Measurements from ENCODE around the gene PRKCE. TPM values are rescaled to one million over a fixed set of nuclear protein-coding genes. Genes with fewer than 3 reads are reported as not detected.

The PRKCE gene
- total RNA-seq, 1 donor from 2014 or later = 85.0 TPM

DNA sequence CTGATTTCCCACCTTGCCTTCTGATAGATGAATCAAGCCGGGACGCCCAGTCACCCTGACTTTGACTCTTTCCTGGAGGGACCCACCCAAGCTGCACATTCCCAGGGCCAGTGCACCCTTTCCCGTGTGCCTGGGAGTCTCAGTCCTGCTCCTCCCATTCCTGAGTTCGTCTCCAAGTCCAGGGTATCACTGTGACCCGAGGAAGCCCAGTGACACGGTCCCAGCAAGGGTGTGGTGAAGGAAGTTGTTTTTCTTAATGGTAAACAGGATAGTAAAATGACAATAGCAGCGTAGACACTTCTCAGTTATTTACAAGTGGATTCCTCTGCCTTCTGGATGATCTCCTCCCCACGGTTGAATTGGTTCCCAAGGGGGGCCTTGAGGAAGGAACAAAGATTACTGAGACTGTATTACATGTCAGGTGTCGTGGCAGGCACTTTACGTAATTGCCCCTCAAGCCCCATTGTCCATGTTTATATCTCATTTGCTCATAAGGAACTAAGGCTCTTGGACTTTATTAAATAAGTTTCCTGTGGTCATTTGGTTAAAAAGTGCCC is 123.3 kb downstream of the PRKCE start:
- ATAC-seq (peak in 1 of 2 donors; percentile 6), DNase-seq (no peak)
- intact Hi-C loops (cut with DNase I) = loop anchor here (10.0 kb wide), 1 partner anchor 130 kb away; no protein-coding TSS in a partner anchor
- TF ChIP-seq, protein P1, sequence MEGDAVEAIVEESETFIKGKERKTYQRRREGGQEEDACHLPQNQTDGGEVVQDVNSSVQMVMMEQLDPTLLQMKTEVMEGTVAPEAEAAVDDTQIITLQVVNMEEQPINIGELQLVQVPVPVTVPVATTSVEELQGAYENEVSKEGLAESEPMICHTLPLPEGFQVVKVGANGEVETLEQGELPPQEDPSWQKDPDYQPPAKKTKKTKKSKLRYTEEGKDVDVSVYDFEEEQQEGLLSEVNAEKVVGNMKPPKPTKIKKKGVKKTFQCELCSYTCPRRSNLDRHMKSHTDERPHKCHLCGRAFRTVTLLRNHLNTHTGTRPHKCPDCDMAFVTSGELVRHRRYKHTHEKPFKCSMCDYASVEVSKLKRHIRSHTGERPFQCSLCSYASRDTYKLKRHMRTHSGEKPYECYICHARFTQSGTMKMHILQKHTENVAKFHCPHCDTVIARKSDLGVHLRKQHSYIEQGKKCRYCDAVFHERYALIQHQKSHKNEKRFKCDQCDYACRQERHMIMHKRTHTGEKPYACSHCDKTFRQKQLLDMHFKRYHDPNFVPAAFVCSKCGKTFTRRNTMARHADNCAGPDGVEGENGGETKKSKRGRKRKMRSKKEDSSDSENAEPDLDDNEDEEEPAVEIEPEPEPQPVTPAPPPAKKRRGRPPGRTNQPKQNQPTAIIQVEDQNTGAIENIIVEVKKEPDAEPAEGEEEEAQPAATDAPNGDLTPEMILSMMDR (IDR thresholded peaks at IDR 0.05) = no peak
- Histone ChIP-seq H3K4me3 (no peak overlapping the region), H3K36me3 (no peaks in the 10 kb centered on the region), H3K27ac (peak overlapping the region; percentile 64), H3K27me3 (ENCODE audit: low read depth) (no peaks in the 10 kb centered on the region), H3K4me1 (peaks cover 52% of the 10 kb centered on the region), H3K9me3 (no peaks in the 10 kb centered on the region)

- Histone ChIP-seq H3K4me1 (peaks cover 37% of the 10 kb centered on the region), H3K9me3 (no peaks in the 10 kb centered on the region), H3K27me3 (ENCODE audit: low read depth) (no peaks in the 10 kb centered on the region), H3K4me3 (no peak overlapping the region), H3K27ac (no peak overlapping the region), H3K36me3 (no peaks in the 10 kb centered on the region)
- no peak for DNase-seq
- ATAC-seq = no peak
- TF ChIP-seq, protein P1 (IDR thresholded peaks at IDR 0.05) = no peak
- intact Hi-C loops (cut with DNase I) = loop anchor here (10.0 kb wide), 1 partner anchor 132 kb away; no protein-coding TSS in a partner anchor
These were observed 124.9 kb downstream of the PRKCE start for GRCh38 chr2:45776160-45776955.

- DNase-seq (no peak), ATAC-seq (peak in 1 of 2 donors; percentile 18)
- H3K27ac ChIP-seq = no peak overlapping the region
These were observed 126.7 kb downstream of the PRKCE start for GRCh38 chr2:45777996-45778719.

DNA sequence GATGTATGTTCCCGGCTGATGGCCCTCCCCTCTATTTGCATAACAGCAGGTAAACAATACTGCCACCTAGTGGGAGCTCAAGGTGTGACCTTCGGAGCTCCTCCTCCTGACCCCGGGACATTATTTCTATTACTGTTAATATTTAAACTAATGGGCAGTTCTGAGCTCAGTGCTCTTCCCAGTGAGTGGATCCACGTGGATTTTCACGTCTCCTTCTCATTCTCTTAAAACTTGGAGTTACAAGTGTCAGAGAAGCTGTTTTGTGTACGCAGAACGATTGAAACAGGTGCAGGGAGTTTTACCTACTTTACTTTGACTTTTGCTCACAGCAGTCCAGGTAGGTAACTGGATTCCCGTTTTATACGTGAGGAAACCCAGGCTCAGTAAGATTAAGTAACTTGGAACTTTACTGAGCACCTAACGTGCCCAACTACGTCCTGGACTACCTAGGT is 127.3 kb downstream of the PRKCE start:
- Histone ChIP-seq H3K36me3 (no peaks in the 10 kb centered on the region), H3K27me3 (ENCODE audit: low read depth) (no peaks in the 10 kb centered on the region), H3K9me3 (no peaks in the 10 kb centered on the region), H3K4me3 (no peak overlapping the region), H3K27ac (no peak overlapping the region), H3K4me1 (peaks cover 35% of the 10 kb centered on the region)
- intact Hi-C loops (cut with DNase I) = loop anchor here (10.0 kb wide), 1 partner anchor 134 kb away; no protein-coding TSS in a partner anchor
- TF ChIP-seq, protein P1 (IDR thresholded peaks at IDR 0.05) = peak; percentile 79
- DNase-seq = no peak
- ATAC-seq = peak; percentile 84 to 86

More at GRCh38 chr2:45777996-45778719, 126.7 kb downstream of the PRKCE start:
- H3K4me1 ChIP-seq = peaks cover 37% of the 10 kb centered on the region
- no peaks in the 10 kb centered on the region for H3K27me3 ChIP-seq (ENCODE audit: low read depth)
- TF ChIP-seq, protein P1 (IDR thresholded peaks at IDR 0.05) = no peak
- no peaks in the 10 kb centered on the region for H3K36me3 ChIP-seq
- no peak overlapping the region for H3K4me3 ChIP-seq
- intact Hi-C loops (cut with DNase I) = loop anchor here (10.0 kb wide), 1 partner anchor 133 kb away; no protein-coding TSS in a partner anchor
- no peaks in the 10 kb centered on the region for H3K9me3 ChIP-seq
